H1 (cell line): Measurements from ENCODE around the gene NTMT1. TPM values are rescaled to one million over a fixed set of nuclear protein-coding genes. Genes with fewer than 3 reads are reported as not detected.

Experiments used
- CTCF ChIA-PET: fragments of 300-600 bp; sonication (Branson Sonifier 250); formaldehyde crosslinking; loops from one replicate; lab custom pipeline; 2021; ENCODE audit not compliant: partially characterized antibody; lab: Charles Lee
- POLR2A ChIA-PET: fragments of 300-600 bp; sonication (Branson Sonifier 250); formaldehyde crosslinking; loops from one replicate; lab custom pipeline; 2021; ENCODE audit warnings: inconsistent platforms; ENCODE audit not compliant: partially characterized antibody; lab: Charles Lee
- DNase-seq, 2 experiments: peaks; one replicate each; pipeline versions ENCODE4 v3.0.0 to v3.0.0-alpha.2; 2010 to 2022; ENCODE audit warnings: low spot score in 2 of 2, low read depth in 1 of 2, mixed read lengths in 1 of 2
- FAIRE-seq: peaks from 2 replicates; lab custom pipeline; 2011; peaks lifted over from hg19 to GRCh38; lab: Jason Lieb, UNC
- H2AFZ ChIP-seq: 2 replicates; pipeline ENCODE4 v1.8.1; 2012; ENCODE audit warnings: low read length, inconsistent platforms
- H2AK5ac ChIP-seq: 2 replicates; pipeline ENCODE4 v1.6.1; 2013; ENCODE audit warnings: low read depth, low read length
- H2BK120ac ChIP-seq: replicated peaks from 2 replicates; pipeline ENCODE3; 2013; ENCODE audit warnings: low read depth, low read length, inconsistent platforms
- H2BK12ac ChIP-seq: 2 replicates; pipeline ENCODE4 v1.6.1; 2013; ENCODE audit warnings: low read depth, low read length
- H2BK15ac ChIP-seq: 2 replicates; pipeline ENCODE4 v1.6.1; 2013; ENCODE audit warnings: low read length
- H2BK20ac ChIP-seq: 2 replicates; pipeline ENCODE4 v1.6.1; 2013; ENCODE audit warnings: low read length
- H2BK5ac ChIP-seq: 2 replicates; pipeline ENCODE4 v1.6.1; 2013; ENCODE audit warnings: low read depth, low read length
- H3K14ac ChIP-seq: 2 replicates; pipeline ENCODE4 v1.6.1; 2013; ENCODE audit warnings: inconsistent platforms; ENCODE audit not compliant: insufficient read length
- H3K18ac ChIP-seq: 2 replicates; pipeline ENCODE4 v1.6.1; 2013; ENCODE audit warnings: low read length; ENCODE audit errors: extremely low read depth
- H3K23ac ChIP-seq: 2 replicates; pipeline ENCODE4 v1.6.1; 2013; ENCODE audit warnings: inconsistent platforms; ENCODE audit not compliant: insufficient read length
- H3K23me2 ChIP-seq: 2 replicates; pipeline ENCODE4 v1.6.1; 2013; ENCODE audit warnings: low read depth, low read length
- H3K27ac ChIP-seq: 2 replicates; pipeline ENCODE4 v1.6.1; 2011; ENCODE audit warnings: low read depth, low read length, inconsistent platforms
- H3K27me3 ChIP-seq, 4 experiments: replicated peaks in 1 of 4; 1 replicate in 1 of 4; 2 replicates in 3 of 4; pipeline versions ENCODE4 v1.6.1 to v1.8.1; 2011 to 2013; ENCODE audit warnings: low read length in 3 of 4, mild to moderate bottlenecking in 3 of 4, inconsistent platforms in 2 of 4, mixed read lengths in 2 of 4, moderate library complexity in 1 of 4; ENCODE audit not compliant: control insufficient read depth in 3 of 4, insufficient read depth in 3 of 4; ENCODE audit errors: extremely low read depth in 1 of 4
- H3K36me3 ChIP-seq, 4 experiments: 2 replicates each; pipeline versions ENCODE4 v1.6.1 to v1.8.1; 2011 to 2013; ENCODE audit warnings: mild to moderate bottlenecking in 4 of 4, low read length in 3 of 4, moderate library complexity in 2 of 4, control low read depth in 1 of 4, inconsistent platforms in 1 of 4; ENCODE audit not compliant: insufficient read depth in 4 of 4, control insufficient read depth in 2 of 4
- H3K4ac ChIP-seq: replicated peaks from 2 replicates; pipeline ENCODE3; 2013; ENCODE audit warnings: low read length, low read depth, mixed read lengths, inconsistent platforms; ENCODE audit not compliant: insufficient read length
- H3K4me1 ChIP-seq, 4 experiments: replicated peaks in 1 of 4; 1 replicate in 1 of 4; 2 replicates in 3 of 4; pipeline versions ENCODE4 v1.6.1 to v1.8.1; 2011 to 2013; ENCODE audit warnings: low read length in 3 of 4, inconsistent platforms in 2 of 4, mixed read lengths in 1 of 4; ENCODE audit not compliant: insufficient read depth in 4 of 4, control insufficient read depth in 3 of 4
- H3K4me2 ChIP-seq, 2 experiments: 2 replicates each; pipeline versions ENCODE4 v1.6.1 to v1.8.1; 2011 to 2013; ENCODE audit warnings: low read depth in 2 of 2, low read length in 2 of 2, control low read depth in 1 of 2, inconsistent platforms in 1 of 2, mild to moderate bottlenecking in 1 of 2; ENCODE audit not compliant: insufficient read depth in 1 of 2
- H3K4me3 ChIP-seq, 4 experiments: fragments of 200-600, 300-600 bp in 1 of 4; sonication (generic), shearing (Covaris generic), sonication (Bioruptor Twin) in 1 of 4; 2 replicates each; pipeline versions ENCODE4 v1.5.1 to v1.8.1; 2011 to 2016; ENCODE audit warnings: low read length in 4 of 4, low read depth in 3 of 4, control low read depth in 2 of 4, inconsistent platforms in 2 of 4, mild to moderate bottlenecking in 2 of 4, mixed read lengths in 1 of 4, moderate library complexity in 1 of 4; ENCODE audit not compliant: insufficient read depth in 2 of 4; ENCODE audit errors: extremely low read depth in 1 of 4
- H3K56ac ChIP-seq: replicated peaks from 2 replicates; pipeline ENCODE3; 2013; ENCODE audit warnings: low read depth, mild to moderate bottlenecking, mixed read lengths, low read length, inconsistent platforms; ENCODE audit not compliant: insufficient read length
- H3K79me1 ChIP-seq: 2 replicates; pipeline ENCODE4 v1.6.1; 2013; ENCODE audit warnings: low read depth, low read length, control low read depth
- H3K79me2 ChIP-seq, 2 experiments: 2 replicates each; pipeline versions ENCODE4 v1.6.1 to v1.8.1; 2012 to 2013; ENCODE audit warnings: low read length in 2 of 2, mild to moderate bottlenecking in 2 of 2, inconsistent platforms in 1 of 2; ENCODE audit not compliant: insufficient read depth in 2 of 2, control insufficient read depth in 1 of 2
- H3K9ac ChIP-seq, 4 experiments: replicated peaks in 1 of 4; 1 replicate in 1 of 4; 2 replicates in 3 of 4; pipeline versions ENCODE4 v1.6.1 to v1.8.1; 2011 to 2013; ENCODE audit warnings: low read depth in 3 of 4, low read length in 3 of 4, control low read depth in 2 of 4, mild to moderate bottlenecking in 2 of 4, moderate library complexity in 2 of 4, inconsistent platforms in 1 of 4; ENCODE audit errors: extremely low read depth in 1 of 4
- H3K9me3 ChIP-seq, 2 experiments: 2 replicates each; pipeline versions ENCODE4 v1.6.1 to v1.8.1; 2012 to 2013; ENCODE audit warnings: mild to moderate bottlenecking in 2 of 2, moderate library complexity in 2 of 2, control low read depth in 1 of 2, inconsistent platforms in 1 of 2, low read depth in 1 of 2, low read length in 1 of 2, mixed read lengths in 1 of 2; ENCODE audit not compliant: insufficient read depth in 2 of 2
- H4K20me1 ChIP-seq, 2 experiments: replicated peaks in 1 of 2; 2 replicates each; pipeline versions ENCODE3 to v1.8.1; 2011 to 2013; ENCODE audit warnings: inconsistent platforms in 2 of 2, low read length in 2 of 2, mild to moderate bottlenecking in 1 of 2; ENCODE audit not compliant: insufficient read depth in 2 of 2, control insufficient read depth in 1 of 2
- H4K5ac ChIP-seq: 2 replicates; pipeline ENCODE4 v1.6.1; 2013; ENCODE audit warnings: low read length, low read depth, mixed read lengths, inconsistent platforms; ENCODE audit not compliant: insufficient read length
- H4K8ac ChIP-seq: 2 replicates; pipeline ENCODE4 v1.8.0; 2013; ENCODE audit warnings: mild to moderate bottlenecking, moderate library complexity, low read length, inconsistent platforms; ENCODE audit not compliant: insufficient read depth; ENCODE audit errors: extremely low read depth
- H4K91ac ChIP-seq: replicated peaks from 2 replicates; pipeline ENCODE3; 2013; ENCODE audit warnings: low read length, mixed read lengths, inconsistent platforms; ENCODE audit not compliant: insufficient read length
- BRCA1 ChIP-seq: IDR thresholded peaks from 2 replicates; pipeline ENCODE4 v1.6.1; 2012; ENCODE audit warnings: low read depth, low read length, improper control_type of control experiment
- CBX8 ChIP-seq: fragments of 300-800, 300-1000 bp; sonication (generic); IDR thresholded peaks from 2 replicates; pipeline ENCODE4 v1.7.1; 2016; ENCODE audit warnings: low read depth, low read length, borderline replicate concordance
- EGR1 ChIP-seq: IDR thresholded peaks from 2 replicates; pipeline ENCODE4 v1.6.1; 2011; ENCODE audit warnings: low read depth, low read length, borderline replicate concordance
- JUND ChIP-seq: IDR thresholded peaks from 2 replicates; pipeline ENCODE4 v1.6.1; 2011; ENCODE audit warnings: mild to moderate bottlenecking, improper control_type of control experiment, low read length
- KDM1A ChIP-seq: fragments of 200-600, 300-600 bp; sonication (generic); IDR thresholded peaks from 2 replicates; pipeline ENCODE4 v1.7.1; 2016; ENCODE audit warnings: mild to moderate bottlenecking, low read length, borderline replicate concordance
- KDM4A ChIP-seq: IDR thresholded peaks from one replicate; pipeline ENCODE4 v1.7.1; 2012; ENCODE audit warnings: low read depth, mild to moderate bottlenecking, moderate library complexity, low read length, inconsistent platforms; ENCODE audit not compliant: severe bottlenecking
- RXRA ChIP-seq: IDR thresholded peaks from 2 replicates; pipeline ENCODE4 v1.6.1; 2011; ENCODE audit warnings: low read depth, mild to moderate bottlenecking, low read length, moderate library complexity; ENCODE audit not compliant: insufficient read depth
- YY1 ChIP-seq: IDR thresholded peaks from 2 replicates; pipeline ENCODE4 v1.6.1; 2011; ENCODE audit warnings: low read depth, mild to moderate bottlenecking, low read length
- WGBS, 2 experiments: shearing (Covaris generic) in 1 of 2; methylation state at CpG; one replicate each; pipeline versions ENCODE4 v1.1.6 to v1.1.7; 2013 to 2015; ENCODE audit warnings: low lambda C conversion rate in 2 of 2, mixed read lengths in 2 of 2, inconsistent platforms in 1 of 2, low coverage in 1 of 2, missing lambda C conversion rate in 1 of 2; ENCODE audit not compliant: insufficient replicate concordance in 2 of 2, insufficient coverage in 1 of 2, insufficient read length in 1 of 2; ENCODE audit errors: extremely low coverage in 1 of 2, missing lambda C conversion rate in 1 of 2; 5-methylcytosine and 5-hydroxymethylcytosine counted together
- polyA plus RNA-seq, 7 experiments: library from polyadenylated mRNA; depleted of rRNA in 3 of 7; stranded (reverse) in 5 of 7; unstranded in 2 of 7; fragments of >200 nt in 5 of 7; fragments of 200-250 nt in 2 of 7; gene quantifications; 1 replicate in 5 of 7; 2 replicates in 1 of 7; 4 replicates in 1 of 7; pipeline versions ENCODE4 v1.2.1 to v1.2.3, GENCODE V29; 2011 to 2013; ENCODE audit warnings: missing spikeins in 2 of 7, mixed read lengths in 2 of 7
- total RNA-seq: library from RNA; stranded (reverse); fragmentation: NEBNext Ultra II Directional; extraction: Animal tissue kit (Norgen Biotek cat#: 25700); gene quantifications from 2 replicates; pipeline ENCODE4 v1.2.1, GENCODE V29; 2021

NTMT1 gene
- total and polyA plus RNA-seq, 2 of the 8 experiments (the other 6 are each of a cell fraction or from before 2014, with no cell fraction given): 66.8 to 70.2 TPM

DNA sequence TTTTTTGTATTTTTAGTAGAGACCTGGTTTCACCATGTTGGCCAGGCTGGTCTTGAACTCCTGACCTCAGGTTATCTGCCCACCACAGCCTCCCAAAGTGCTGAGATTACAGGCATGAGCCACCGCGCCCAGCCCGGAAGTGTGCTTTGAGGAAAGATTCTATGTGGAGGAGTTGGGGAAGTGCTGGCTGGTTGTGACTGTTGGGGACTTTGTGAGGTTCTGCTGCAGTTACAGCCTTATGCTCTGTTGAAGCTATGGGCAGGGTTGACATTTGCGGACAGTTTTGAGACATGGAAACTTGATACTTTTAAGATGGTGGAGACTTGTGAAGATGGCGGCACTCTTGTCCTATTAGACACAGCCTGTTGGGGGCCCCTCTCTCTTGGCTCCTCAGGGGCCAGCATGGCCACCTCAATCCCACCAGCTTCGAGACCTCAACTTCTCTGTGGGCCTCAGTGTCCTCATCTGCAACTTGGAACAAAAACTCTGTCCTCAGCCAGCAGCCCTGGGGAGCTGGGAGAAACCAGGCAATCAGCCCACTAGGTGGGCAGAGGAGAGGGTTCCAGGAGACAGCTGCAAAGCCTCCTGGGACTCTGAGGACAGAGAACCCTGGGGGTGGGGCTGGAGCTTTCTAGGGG lies 29.9 kb upstream of the NTMT1 start:
- POLR2A ChIA-PET: interaction anchor here (0.5 to 2.5 kb wide), 12 partner anchors 10 to 545 kb away, joined by 3 to 8 read pairs (median 4); no protein-coding TSS in a partner anchor
- TF ChIP-seq YY1 (peak; percentile 35; the same call in 1 of the 2 replicates), CBX8 (no peak), BRCA1 (no peak), KDM1A (no peak), RXRA (no peak), JUND (no peak), EGR1 (no peak), KDM4A (no peak)
- no peak overlapping the region for H2AK5ac ChIP-seq
- no peak overlapping the region for H3K14ac ChIP-seq
- H2BK15ac ChIP-seq: no peak overlapping the region
- no peaks in the 10 kb centered on the region for H3K36me3 ChIP-seq
- H3K4me2 ChIP-seq: peak overlapping the region; percentile 81 to 98
- H2AFZ ChIP-seq: no peak overlapping the region
- no peaks in the 10 kb centered on the region for H3K79me2 ChIP-seq
- H3K27me3 ChIP-seq: peaks cover 0 to 29% (median 17%) of the 10 kb centered on the region in 4 experiments; a peak in 6 of 7 replicates
- WGBS, 2 experiments: 87% methylated on average over 5 of the region's 6 CpGs; no CpG with 5 or more reads in 1 of the 2 experiments
- peak overlapping the region; percentile 96; the same call in 1 of the 2 replicates for H2BK5ac ChIP-seq
- H2BK20ac ChIP-seq: peak overlapping the region; percentile 72; the same call in 1 of the 2 replicates
- H3K4me1 ChIP-seq: peaks cover 0 to 26% (median 16%) of the 10 kb centered on the region in 4 experiments; a peak in 6 of 7 replicates
- no peaks in the 10 kb centered on the region for H3K9me3 ChIP-seq
- H3K9ac ChIP-seq: no peak overlapping the region
- CTCF ChIA-PET: interaction anchor here (0.7 to 3.6 kb wide), 18 partner anchors 8 to 464 kb away, joined by 3 to 12 read pairs (median 4); no protein-coding TSS in a partner anchor
- peak overlapping the region; percentile 80; the same call in 1 of the 2 replicates for H2BK12ac ChIP-seq
- no peak overlapping the region for H4K8ac ChIP-seq
- peak overlapping the region; percentile 100 for H3K18ac ChIP-seq
- no peak for FAIRE-seq
- no peak overlapping the region for H3K27ac ChIP-seq
- H4K5ac ChIP-seq: peak overlapping the region; percentile 11
- peak overlapping the region; percentile 87 for H2BK120ac ChIP-seq
- no peaks in the 10 kb centered on the region for H4K20me1 ChIP-seq
- H3K56ac ChIP-seq: no peak overlapping the region
- DNase-seq: no peak
- peak overlapping the region; percentile 98 for H4K91ac ChIP-seq
- no peaks in the 10 kb centered on the region for H3K79me1 ChIP-seq
- H3K4ac ChIP-seq: peak overlapping the region; percentile 98
- no peak overlapping the region for H3K23ac ChIP-seq
- peak overlapping the region; percentile 55 to 70 (median 60); a peak in 7 of 8 replicates for H3K4me3 ChIP-seq
- peaks cover 11% of the 10 kb centered on the region; the same call in 1 of the 2 replicates for H3K23me2 ChIP-seq
